HEK293T (cell line): ENCODE data around the gene ANKRD36C.
"Not testable (repeated sequence)": the region's sequence is repeated elsewhere in the genome, so short reads cannot be mapped to it uniquely, and the experiment has no call there.

Experiments used
- FOXA1 ChIP-seq: fragments of 450-650 bp; IDR thresholded peaks from 2 replicates; pipeline ENCODE4 v1.6.1; 2016; ENCODE audit warnings: mild to moderate bottlenecking
- FOXK2 ChIP-seq: fragments of 450-650 bp; IDR thresholded peaks from 2 replicates; pipeline ENCODE4 v1.6.1; 2016; ENCODE audit warnings: mild to moderate bottlenecking
- HDGF ChIP-seq: fragments of 450-650 bp; IDR thresholded peaks from 2 replicates; pipeline ENCODE4 v1.6.1; 2017; ENCODE audit warnings: antibody characterized with exemption, borderline replicate concordance
- NFRKB ChIP-seq: fragments of 450-650 bp; IDR thresholded peaks from 2 replicates; pipeline ENCODE4 v1.6.1; 2016; ENCODE audit warnings: mild to moderate bottlenecking, moderate library complexity
- SP1 ChIP-seq: fragments of 450-650 bp; IDR thresholded peaks from 2 replicates; pipeline ENCODE4 v1.6.1; 2017
- TARDBP ChIP-seq: fragments of 450-650 bp; IDR thresholded peaks from 2 replicates; pipeline ENCODE4 v1.6.1; 2016

- TF ChIP-seq NFRKB, TARDBP, FOXK2, FOXA1, HDGF, SP1: not testable (repeated sequence)
Measured at GRCh38 chr2:95930740-95931139, 60.9 kb downstream of the ANKRD36C start.
